Measurements from ENCODE around the gene MAN2A2. TPM values are rescaled to one million over a fixed set of nuclear protein-coding genes. Genes with fewer than 3 reads are reported as not detected.

Gene MAN2A2
- total and polyA plus RNA-seq, 2 donors (not counting 3 experiments of a cell fraction or from before 2014, with no cell fraction given) = 60.9 to 77.7 TPM

DNA sequence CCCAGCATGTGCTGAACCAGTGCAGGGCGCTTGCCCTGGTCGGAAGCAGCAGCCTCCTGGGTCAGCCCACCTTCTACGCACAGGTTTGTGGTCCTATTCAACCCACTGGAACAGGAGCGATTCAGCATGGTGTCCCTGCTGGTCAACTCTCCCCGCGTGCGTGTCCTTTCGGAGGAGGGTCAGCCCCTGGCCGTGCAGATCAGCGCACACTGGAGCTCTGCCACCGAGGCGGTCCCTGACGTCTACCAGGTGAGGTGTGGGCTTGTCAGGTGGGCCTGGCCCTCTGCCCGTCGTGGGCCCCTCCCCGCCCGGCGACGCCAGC lies 8.2 kb downstream of the MAN2A2 start:
- Histone ChIP-seq H3K36me3 (ENCODE audit: control insufficient read depth in 2 of 2, extremely low read depth in 1 of 2, insufficient read depth in 2 of 2, low read length in 2 of 2) (peaks cover 5 to 61% of the 10 kb centered on the region in 2 experiments), H3K4me1 (ENCODE audit: control insufficient read depth, extremely low read depth, insufficient read depth, low read length) (no peaks in the 10 kb centered on the region), H3K27me3 (ENCODE audit: control insufficient read depth in 2 of 2, insufficient read depth in 2 of 2, low read length in 2 of 2) (no peaks in the 10 kb centered on the region), H3K9me3 (replicated peaks; ENCODE audit: control insufficient read depth, insufficient read depth, low read length) (no peaks in the 10 kb centered on the region), H3K4me2 (ENCODE audit: insufficient read depth, low read length) (no peak overlapping the region), H3K9ac (replicated peaks; ENCODE audit: extremely low read depth, insufficient read depth, low read length) (no peak overlapping the region), H3K27ac (ENCODE audit: insufficient read depth, low read depth, low read length) (no peak overlapping the region), H3K9me1 (replicated peaks; ENCODE audit: control insufficient read depth, extremely low read depth, insufficient read depth, low read length) (no peaks in the 10 kb centered on the region), H3K79me2 (ENCODE audit: control insufficient read depth, insufficient read depth, low read length) (no peaks in the 10 kb centered on the region), H4K20me1 (replicated peaks; ENCODE audit: control insufficient read depth, extremely low read depth, insufficient read depth, low read length) (no peaks in the 10 kb centered on the region), H3K4me3 (replicated peaks in 1 of 3; ENCODE audit: insufficient read depth in 1 of 3, low read depth in 1 of 3, low read length in 3 of 3) (no peak overlapping the region), H2AFZ (ENCODE audit: low read depth, low read length) (no peak overlapping the region)
- FAIRE-seq (no peak), DNase-seq (ENCODE audit: low read depth, low spot score) (no peak)
- no TSS peak for BruUV-seq (replicated peaks)
- ChIA-PET POLR2A (no interaction called here), CTCF (no interaction called here)
- no peak for TF ChIP-seq POLR2A (IDR thresholded peaks at IDR 0.05; ENCODE audit: low read depth, low read length)
- no peak for TF ChIP-seq MAX (IDR thresholded peaks at IDR 0.05; ENCODE audit: insufficient read depth, insufficient read length)
- TF ChIP-seq POLR2AphosphoS5 (IDR thresholded peaks at IDR 0.05; ENCODE audit: insufficient read depth, low read depth, low read length) = no peak
- TF ChIP-seq GATA2 (IDR thresholded peaks at IDR 0.05; ENCODE audit: insufficient read depth, insufficient read length, low read depth, low read length) = no peak
- no peak for TF ChIP-seq MYC (IDR thresholded peaks at IDR 0.05; ENCODE audit: low read depth, low read length)
- no peak for TF ChIP-seq JUN (IDR thresholded peaks at IDR 0.05; ENCODE audit: borderline replicate concordance, insufficient read depth, insufficient read length, low read depth)
- TF ChIP-seq, protein P1, sequence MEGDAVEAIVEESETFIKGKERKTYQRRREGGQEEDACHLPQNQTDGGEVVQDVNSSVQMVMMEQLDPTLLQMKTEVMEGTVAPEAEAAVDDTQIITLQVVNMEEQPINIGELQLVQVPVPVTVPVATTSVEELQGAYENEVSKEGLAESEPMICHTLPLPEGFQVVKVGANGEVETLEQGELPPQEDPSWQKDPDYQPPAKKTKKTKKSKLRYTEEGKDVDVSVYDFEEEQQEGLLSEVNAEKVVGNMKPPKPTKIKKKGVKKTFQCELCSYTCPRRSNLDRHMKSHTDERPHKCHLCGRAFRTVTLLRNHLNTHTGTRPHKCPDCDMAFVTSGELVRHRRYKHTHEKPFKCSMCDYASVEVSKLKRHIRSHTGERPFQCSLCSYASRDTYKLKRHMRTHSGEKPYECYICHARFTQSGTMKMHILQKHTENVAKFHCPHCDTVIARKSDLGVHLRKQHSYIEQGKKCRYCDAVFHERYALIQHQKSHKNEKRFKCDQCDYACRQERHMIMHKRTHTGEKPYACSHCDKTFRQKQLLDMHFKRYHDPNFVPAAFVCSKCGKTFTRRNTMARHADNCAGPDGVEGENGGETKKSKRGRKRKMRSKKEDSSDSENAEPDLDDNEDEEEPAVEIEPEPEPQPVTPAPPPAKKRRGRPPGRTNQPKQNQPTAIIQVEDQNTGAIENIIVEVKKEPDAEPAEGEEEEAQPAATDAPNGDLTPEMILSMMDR (IDR thresholded peaks at IDR 0.05; ENCODE audit: extremely low read depth in 1 of 2, insufficient read depth in 1 of 2, low read depth in 1 of 2, low read length in 2 of 2) = no peak
- TF ChIP-seq EZH2 (IDR thresholded peaks at IDR 0.05; ENCODE audit: borderline replicate concordance, low read depth, low read length, severe bottlenecking) = no peak
- no peak for TF ChIP-seq FOS (IDR thresholded peaks at IDR 0.05; ENCODE audit: borderline replicate concordance, insufficient read depth, low read length)
- dilution Hi-C loops (cut with MboI; ENCODE audit: extremely low pct_ligation_motif_present, low sequenced_read_pairs) = no loop called here
- intact Hi-C loops (cut with micrococcal nuclease) = no loop called here
